Right lobe of liver (tissue), 6 donors: ENCODE data around the gene ADCY9. TPM values are rescaled to one million over a fixed set of nuclear protein-coding genes. Genes with fewer than 3 reads are reported as not detected.

ENCODE experiments used
- ATAC-seq, 4 donors: fragments of 200-7000 bp; cut with Tn5 transposase; one replicate each; pipeline ENCODE4 v1.9.1; 2020; ENCODE audit warnings: mild to moderate bottlenecking in 4 of 4, moderate library complexity in 4 of 4
- DNase-seq, 3 donors: peaks; one replicate each; pipeline ENCODE4 v3.0.0-alpha.2; 2020
- H3K27ac ChIP-seq, 3 donors: fragments of 200-600 bp; one replicate each; pipeline ENCODE4 v1.8.0; 2022
- H3K27me3 ChIP-seq, 2 donors: fragments of 200-600 bp; one replicate each; pipeline ENCODE4 v1.8.0; 2022
- H3K36me3 ChIP-seq, 4 donors: fragments of 200-600 bp; sonication (generic) in 1 of 4; one replicate each; pipeline versions ENCODE4 v1.5.1 to v1.8.0; 2017 to 2022; ENCODE audit warnings: control low read depth in 1 of 4
- H3K4me1 ChIP-seq, 4 donors: fragments of 200-600 bp; sonication (generic) in 1 of 4; one replicate each; pipeline versions ENCODE4 v1.5.1 to v1.8.0; 2017 to 2022; ENCODE audit warnings: control low read depth in 1 of 4
- H3K4me3 ChIP-seq, 3 donors: fragments of 200-600 bp; one replicate each; pipeline ENCODE4 v1.8.0; 2022
- H3K9me3 ChIP-seq, 4 donors: fragments of 200-600 bp; sonication (generic) in 1 of 4; one replicate each; pipeline versions ENCODE4 v1.5.1 to v1.8.0; 2017 to 2022; ENCODE audit warnings: control low read depth in 1 of 4
- CTCF ChIP-seq, 4 donors: fragments of 200-600 bp in 3 of 4; fragments of 450-650 bp in 1 of 4; IDR thresholded peaks; one replicate each; pipeline versions ENCODE4 v1.5.1 to v1.8.0; 2016 to 2022; ENCODE audit warnings: antibody characterized with exemption in 4 of 4, mild to moderate bottlenecking in 2 of 4
- POLR2A ChIP-seq: fragments of 450-650 bp; IDR thresholded peaks from one replicate; pipeline ENCODE4 v1.6.1; 2017; ENCODE audit warnings: antibody characterized with exemption, mild to moderate bottlenecking
- WGBS: methylation state at CpG from one replicate; pipeline ENCODE4 v1.1.6; 2018; ENCODE audit warnings: low coverage, low lambda C conversion rate; ENCODE audit not compliant: insufficient coverage; ENCODE audit errors: missing lambda C conversion rate; 5-methylcytosine and 5-hydroxymethylcytosine counted together
- intact Hi-C, 2 donors: fragments of 100-400 bp; cut with DNase I; formaldehyde crosslinking; loops; one replicate each; pipeline versions ENCODE4 v1.11.2 to v1.14.1; 2022
- total RNA-seq, 6 experiments: library from RNA; depleted of rRNA in 2 of 6; stranded (reverse); fragments of >200 nt in 2 of 6; fragmentation: NEBNext Ultra II Directional in 3 of 6; extraction: Animal tissue kit (Norgen Biotek cat#: 25700) in 3 of 6; gene quantifications; one replicate each; pipeline versions ENCODE4 v1.1.0 to v1.2.4, GENCODE V29; 2016 to 2023
- donor health status: DM: no; HTN: yes; CAD: no.
- donor health status: DM: no; HTN: no; CAD: no.
- donor health status: DM: no; HTN: no; CAD: no.
- donor health status: DM: no; HTN: yes; CAD: no.
- donor health status: DM: no; HTN: yes; CAD: no.

The ADCY9 gene
- total RNA-seq, 6 experiments from 2014 or later = 17.3 to 41.5 (median 25.6) TPM

GRCh38 chr16:3957344-3957980 lies 158.8 kb downstream of the ADCY9 start:
- Histone ChIP-seq H3K4me1 (no peaks in the 10 kb centered on the region), H3K9me3 (no peaks in the 10 kb centered on the region), H3K4me3 (no peak overlapping the region), H3K27ac (no peak overlapping the region), H3K27me3 (no peaks in the 10 kb centered on the region), H3K36me3 (no peaks in the 10 kb centered on the region)
- no peak for ATAC-seq
- DNase-seq = no peak
- TF ChIP-seq POLR2A (no peak), CTCF (IDR thresholded peaks at IDR 0.05) (no peak)
- 55% methylated on average over 17 of the region's 23 CpGs for WGBS
- intact Hi-C loops = no loop called here

GRCh38 chr16:3954411-3954921 lies 161.8 kb downstream of the ADCY9 start:
- DNase-seq (no peak), ATAC-seq (no peak)
- Histone ChIP-seq H3K4me1 (no peaks in the 10 kb centered on the region), H3K27ac (no peak overlapping the region), H3K9me3 (no peaks in the 10 kb centered on the region), H3K36me3 (no peaks in the 10 kb centered on the region), H3K27me3 (no peaks in the 10 kb centered on the region), H3K4me3 (no peak overlapping the region)
- TF ChIP-seq CTCF (IDR thresholded peaks at IDR 0.05) (no peak), POLR2A (no peak)
- intact Hi-C loops = no loop called here
- WGBS = 45% methylated on average over 11 of the region's 15 CpGs

- TF ChIP-seq POLR2A = no peak
- no peak for TF ChIP-seq CTCF (IDR thresholded peaks at IDR 0.05)
- 86% methylated on average over 11 of the region's 24 CpGs for WGBS
- Histone ChIP-seq H3K27me3 (no peaks in the 10 kb centered on the region), H3K9me3 (no peaks in the 10 kb centered on the region), H3K4me3 (no peak overlapping the region), H3K36me3 (no peaks in the 10 kb centered on the region), H3K27ac (no peak overlapping the region), H3K4me1 (no peaks in the 10 kb centered on the region)
- intact Hi-C loops = no loop called here
- peak in 1 of 4 donors; percentile 23 for ATAC-seq
- no peak for DNase-seq
Measured at GRCh38 chr16:3953728-3954410, 162.4 kb downstream of the ADCY9 start.

DNA sequence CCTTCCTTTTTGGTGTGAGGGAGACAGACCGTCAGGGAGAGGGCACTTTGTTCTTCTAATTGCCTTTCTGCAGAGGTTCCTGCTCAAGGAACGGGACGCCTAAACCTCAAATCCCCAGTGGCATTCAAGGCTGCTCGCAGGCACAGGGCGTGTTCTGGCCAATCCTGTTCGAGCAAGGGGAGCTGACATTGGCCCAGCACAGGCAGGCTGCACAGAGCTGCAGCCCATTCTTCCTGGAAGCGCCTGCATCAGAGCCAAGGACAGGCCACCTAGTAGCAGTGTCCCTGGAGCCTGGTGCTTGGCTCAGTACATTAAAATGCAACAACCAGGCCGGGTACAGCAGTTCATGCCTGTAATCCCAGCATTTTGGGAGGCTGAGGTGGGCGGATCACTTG lies 163.5 kb downstream of the ADCY9 start:
- DNase-seq (no peak), ATAC-seq (peak in 2 of 4 donors; percentile 37 to 38)
- no peaks in the 10 kb centered on the region for H3K36me3 ChIP-seq
- WGBS = 66% methylated on average over 9 of the region's 9 CpGs
- H3K27ac ChIP-seq = no peak overlapping the region
- no peaks in the 10 kb centered on the region for H3K4me1 ChIP-seq
- H3K27me3 ChIP-seq = no peaks in the 10 kb centered on the region
- H3K9me3 ChIP-seq = no peaks in the 10 kb centered on the region
- H3K4me3 ChIP-seq = no peak overlapping the region
- no peak for TF ChIP-seq POLR2A
- TF ChIP-seq CTCF (IDR thresholded peaks at IDR 0.05) = no peak
- intact Hi-C loops = no loop called here
